Lung microvascular endothelial cell (primary cell): ENCODE data around the gene OR1G1. TPM values are rescaled to one million over a fixed set of nuclear protein-coding genes. Genes with fewer than 3 reads are reported as not detected.
"Not testable (repeated sequence)": the region's sequence is repeated elsewhere in the genome, so short reads cannot be mapped to it uniquely, and the experiment has no call there.

Experiments used
- DNase-seq, 2 donors: peaks; one replicate each; pipeline versions ENCODE4 v3.0.0 to v3.0.0-alpha.2; 2010; ENCODE audit warnings: low read depth in 2 of 2
- total RNA-seq: library from RNA; depleted of rRNA; stranded (reverse); fragments of >200 nt; gene quantifications from 2 replicates; pipeline ENCODE4 v1.2.1, GENCODE V29; 2014

OR1G1 gene
- not detected in 2 replicates for total RNA-seq

DNA sequence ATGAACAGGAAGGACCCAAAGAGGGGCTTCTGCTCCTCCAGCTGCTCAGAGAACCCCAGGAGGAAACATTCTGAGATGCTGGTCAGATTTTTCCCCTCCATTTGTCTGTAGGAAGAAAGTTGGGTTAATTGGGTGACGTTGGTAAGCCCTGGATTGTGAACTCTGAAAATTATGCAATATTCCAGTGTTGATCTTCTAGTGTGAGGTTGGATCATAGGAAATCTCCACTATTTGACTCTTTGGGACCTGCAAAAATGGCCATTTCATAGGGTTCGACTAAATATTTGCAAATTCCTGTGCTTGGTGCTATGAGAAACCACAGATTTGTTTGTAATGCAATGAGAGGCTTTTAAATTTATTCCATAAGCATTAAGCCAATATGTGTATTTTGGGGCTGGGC is at the start of gene OR1G1:
Gene OR1G1 (minus strand): TSS at position 101 of the 400 bp plus-strand sequence. CDS start 0 bp downstream, at position 101.
- no peak for DNase-seq

DNA sequence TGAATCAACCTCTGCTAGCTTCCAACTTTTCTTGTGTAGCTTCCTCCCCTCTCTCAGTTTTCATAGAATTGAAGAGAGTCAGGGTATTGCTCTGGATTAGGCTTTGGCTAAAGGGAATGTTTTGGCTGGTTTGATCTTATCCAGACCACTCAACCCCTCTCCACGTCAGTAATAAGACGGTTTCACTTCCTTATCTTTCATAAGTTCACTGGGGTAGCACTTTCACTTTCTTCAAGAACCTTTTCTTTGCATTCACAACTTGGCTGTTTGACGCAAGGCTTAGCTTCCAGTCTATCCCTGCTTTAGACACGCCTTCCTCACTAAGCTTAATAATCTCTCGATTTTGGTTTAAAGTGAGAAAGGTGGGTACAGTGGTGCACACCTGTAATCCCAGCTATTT is 40.2 kb upstream of the OR1G1 start:
- DNase-seq: no peak

DNA sequence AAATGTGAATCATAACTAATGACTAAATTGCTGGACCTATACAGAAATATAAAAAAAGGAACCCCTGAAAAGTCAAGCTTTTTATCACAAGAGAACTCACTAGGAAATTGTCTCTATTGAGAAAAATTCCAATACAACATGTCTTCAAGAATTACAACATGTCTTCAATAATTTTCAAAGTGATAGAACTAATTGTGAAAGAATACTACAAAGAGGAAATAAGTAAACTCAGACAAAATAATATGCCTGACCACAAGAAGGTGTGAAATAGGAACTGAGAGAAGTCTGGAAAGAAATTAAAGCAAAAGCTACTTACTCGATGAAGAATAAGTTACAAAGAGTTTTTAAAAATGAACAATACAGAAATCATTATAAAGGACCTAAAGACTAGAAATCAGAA is 29.9 kb upstream of the OR1G1 start:
- DNase-seq: no peak

DNA sequence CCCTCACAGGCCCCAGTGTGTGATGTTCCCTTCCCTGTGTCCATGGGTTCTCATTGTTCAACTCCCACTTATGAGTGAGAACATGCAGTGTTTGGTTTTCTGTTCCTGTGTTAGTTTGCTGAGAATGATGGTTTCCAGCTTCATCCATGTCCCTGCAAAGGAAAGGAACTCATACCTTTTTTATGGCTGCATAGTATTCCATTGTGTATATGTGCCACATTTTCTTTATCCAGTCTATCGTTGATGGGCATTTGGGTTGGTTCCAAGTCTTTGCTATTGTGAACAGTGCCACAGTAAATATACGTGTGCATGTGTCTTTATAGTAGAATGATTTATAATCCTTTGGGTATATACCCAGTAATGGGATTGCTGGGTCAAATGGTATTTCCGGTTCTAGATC is 10.1 kb upstream of the OR1G1 start:
- not testable (repeated sequence) for DNase-seq

DNA sequence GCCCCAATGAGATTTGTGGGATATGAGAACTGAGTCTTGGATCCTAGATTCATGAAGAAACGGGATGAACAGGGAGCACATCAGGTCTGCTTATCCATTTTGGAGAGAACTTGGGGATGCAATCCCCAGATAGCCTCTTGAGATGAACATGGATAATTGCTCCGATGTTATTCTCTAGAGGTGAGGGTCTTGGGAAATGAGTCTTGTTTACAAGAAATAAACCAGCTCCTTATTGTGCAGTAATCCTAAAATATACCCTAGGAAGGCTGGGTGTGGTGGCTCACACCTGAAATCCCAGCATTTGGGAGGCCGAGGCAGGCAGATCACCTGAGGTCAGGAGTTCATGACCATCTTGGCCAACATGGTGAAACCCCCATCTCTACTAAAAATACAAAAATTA is 23.0 kb downstream of the OR1G1 start, which contains the start of gene OR1D2:
Gene OR1D2 (minus strand): TSS at position 101 of the 400 bp plus-strand sequence. CDS start 11,426 bp downstream, outside the sequence.
- DNase-seq: no peak

Other genes with a start within 250 kb of the OR1G1 start
- not detected in 2 replicates for gene OR1D5, start 63.9 kb downstream of the OR1G1 start, total RNA-seq
- gene OR1D2, start 23.1 kb downstream of the OR1G1 start, total RNA-seq: not detected in 2 replicates
- gene OR1A2, start 70.0 kb upstream of the OR1G1 start, total RNA-seq: not detected in 2 replicates
- gene OR1A1, start 80.1 kb upstream of the OR1G1 start, total RNA-seq: not detected in 2 replicates
- gene OR3A1, start 170.8 kb upstream of the OR1G1 start, total RNA-seq: not detected in 2 replicates